ENCODE data around the gene APCS.

The APCS gene

GRCh38 chr1:159587461-159587951 is at the start of gene APCS:
Gene APCS (plus strand): TSS chr1:159587826. CDS start chr1:159587922, 96 bp downstream.
- TF ChIP-seq EP300 (IDR thresholded peaks at IDR 0.05; ENCODE audit: borderline replicate concordance) (no peak), EGR1 (IDR thresholded peaks at IDR 0.05) (no peak), NFIC (IDR thresholded peaks at IDR 0.05) (no peak), CEBPB (IDR thresholded peaks at IDR 0.05) (no peak), YY1 (IDR thresholded peaks at IDR 0.05; ENCODE audit: low read depth) (no peak), TEAD4 (IDR thresholded peaks at IDR 0.05) (no peak), FOXM1 (IDR thresholded peaks at IDR 0.05; ENCODE audit: borderline replicate concordance, low read depth) (no peak)

- no peak for TF ChIP-seq USF1 (IDR thresholded peaks at IDR 0.05)
- TF ChIP-seq YY1 (IDR thresholded peaks at IDR 0.05; ENCODE audit: low read depth), result no peak
- no peak for TF ChIP-seq ZBTB7A (IDR thresholded peaks at IDR 0.05; ENCODE audit: low read depth)
- TF ChIP-seq RAD21 (IDR thresholded peaks at IDR 0.05; ENCODE audit: low read depth), result no peak
- TF ChIP-seq EP300 (IDR thresholded peaks at IDR 0.05; ENCODE audit: borderline replicate concordance), result no peak
- no peak for TF ChIP-seq MAX (IDR thresholded peaks at IDR 0.05)
- no peak for TF ChIP-seq NFIC (IDR thresholded peaks at IDR 0.05)
- TF ChIP-seq CREB1 (IDR thresholded peaks at IDR 0.05; ENCODE audit: low read depth), result no peak
- no peak for TF ChIP-seq EGR1 (IDR thresholded peaks at IDR 0.05)
- TF ChIP-seq CEBPB (IDR thresholded peaks at IDR 0.05), result no peak
- TF ChIP-seq REST (IDR thresholded peaks at IDR 0.05; ENCODE audit: low read depth), result no peak
- TF ChIP-seq FOXM1 (IDR thresholded peaks at IDR 0.05; ENCODE audit: borderline replicate concordance, low read depth), result no peak
- no peak for TF ChIP-seq TCF12 (IDR thresholded peaks at IDR 0.05; ENCODE audit: low read depth)
- TF ChIP-seq TAF1 (IDR thresholded peaks at IDR 0.05; ENCODE audit: low read depth), result no peak
- TF ChIP-seq TEAD4 (IDR thresholded peaks at IDR 0.05), result no peak
Measured at GRCh38 chr1:159548126-159548525, 39.5 kb upstream of the APCS start.

- TF ChIP-seq ZBTB7A (IDR thresholded peaks at IDR 0.05; ENCODE audit: low read depth) (no peak), FOXM1 (IDR thresholded peaks at IDR 0.05; ENCODE audit: borderline replicate concordance, low read depth) (no peak), TCF12 (IDR thresholded peaks at IDR 0.05; ENCODE audit: low read depth) (no peak), EP300 (IDR thresholded peaks at IDR 0.05; ENCODE audit: borderline replicate concordance) (no peak), REST (IDR thresholded peaks at IDR 0.05; ENCODE audit: low read depth) (no peak)
Measured at GRCh38 chr1:159554261-159554660, 33.4 kb upstream of the APCS start.

GRCh38 chr1:159554696-159555095 is 32.9 kb upstream of the APCS start:
- TF ChIP-seq CEBPB (IDR thresholded peaks at IDR 0.05) (no peak), EGR1 (IDR thresholded peaks at IDR 0.05) (no peak), RAD21 (IDR thresholded peaks at IDR 0.05; ENCODE audit: low read depth) (no peak), USF1 (IDR thresholded peaks at IDR 0.05) (no peak), NFIC (IDR thresholded peaks at IDR 0.05) (no peak), FOXM1 (IDR thresholded peaks at IDR 0.05; ENCODE audit: borderline replicate concordance, low read depth) (no peak), CREB1 (IDR thresholded peaks at IDR 0.05; ENCODE audit: low read depth) (no peak), EP300 (IDR thresholded peaks at IDR 0.05; ENCODE audit: borderline replicate concordance) (no peak), TCF12 (IDR thresholded peaks at IDR 0.05; ENCODE audit: low read depth) (no peak), TAF1 (IDR thresholded peaks at IDR 0.05; ENCODE audit: low read depth) (no peak), MAX (IDR thresholded peaks at IDR 0.05) (no peak), TEAD4 (IDR thresholded peaks at IDR 0.05) (no peak), REST (IDR thresholded peaks at IDR 0.05; ENCODE audit: low read depth) (no peak), YY1 (IDR thresholded peaks at IDR 0.05; ENCODE audit: low read depth) (no peak)
